ENCODE measurements around the gene MRRF.

Gene MRRF

DNA sequence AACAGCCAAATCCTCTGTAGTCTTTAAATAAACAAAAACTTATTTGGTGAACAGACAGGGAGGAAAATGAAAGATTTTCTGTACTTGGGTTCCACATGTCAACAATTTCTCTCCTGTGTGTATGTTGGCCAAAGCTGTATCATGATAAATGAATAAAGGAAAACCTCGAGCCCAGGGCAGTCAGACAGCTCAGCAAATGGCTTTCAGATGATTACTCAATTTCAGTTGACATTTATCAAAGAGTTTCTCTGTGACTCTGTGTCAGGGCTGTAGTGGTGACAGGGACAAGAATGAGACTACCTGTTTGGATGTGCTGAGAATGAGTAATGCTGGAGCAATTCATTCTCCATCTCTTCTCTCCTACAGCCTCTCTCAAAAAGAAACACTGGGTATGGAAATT lies 60.4 kb downstream of the MRRF start:
- TF ChIP-seq, protein P1, sequence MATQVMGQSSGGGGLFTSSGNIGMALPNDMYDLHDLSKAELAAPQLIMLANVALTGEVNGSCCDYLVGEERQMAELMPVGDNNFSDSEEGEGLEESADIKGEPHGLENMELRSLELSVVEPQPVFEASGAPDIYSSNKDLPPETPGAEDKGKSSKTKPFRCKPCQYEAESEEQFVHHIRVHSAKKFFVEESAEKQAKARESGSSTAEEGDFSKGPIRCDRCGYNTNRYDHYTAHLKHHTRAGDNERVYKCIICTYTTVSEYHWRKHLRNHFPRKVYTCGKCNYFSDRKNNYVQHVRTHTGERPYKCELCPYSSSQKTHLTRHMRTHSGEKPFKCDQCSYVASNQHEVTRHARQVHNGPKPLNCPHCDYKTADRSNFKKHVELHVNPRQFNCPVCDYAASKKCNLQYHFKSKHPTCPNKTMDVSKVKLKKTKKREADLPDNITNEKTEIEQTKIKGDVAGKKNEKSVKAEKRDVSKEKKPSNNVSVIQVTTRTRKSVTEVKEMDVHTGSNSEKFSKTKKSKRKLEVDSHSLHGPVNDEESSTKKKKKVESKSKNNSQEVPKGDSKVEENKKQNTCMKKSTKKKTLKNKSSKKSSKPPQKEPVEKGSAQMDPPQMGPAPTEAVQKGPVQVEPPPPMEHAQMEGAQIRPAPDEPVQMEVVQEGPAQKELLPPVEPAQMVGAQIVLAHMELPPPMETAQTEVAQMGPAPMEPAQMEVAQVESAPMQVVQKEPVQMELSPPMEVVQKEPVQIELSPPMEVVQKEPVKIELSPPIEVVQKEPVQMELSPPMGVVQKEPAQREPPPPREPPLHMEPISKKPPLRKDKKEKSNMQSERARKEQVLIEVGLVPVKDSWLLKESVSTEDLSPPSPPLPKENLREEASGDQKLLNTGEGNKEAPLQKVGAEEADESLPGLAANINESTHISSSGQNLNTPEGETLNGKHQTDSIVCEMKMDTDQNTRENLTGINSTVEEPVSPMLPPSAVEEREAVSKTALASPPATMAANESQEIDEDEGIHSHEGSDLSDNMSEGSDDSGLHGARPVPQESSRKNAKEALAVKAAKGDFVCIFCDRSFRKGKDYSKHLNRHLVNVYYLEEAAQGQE (IDR thresholded peaks at IDR 0.05; ENCODE audit: insufficient read depth in 1 of 2, low read depth in 2 of 2, low read length in 2 of 2): no peak
- TF ChIP-seq FOXP2 (optimal IDR thresholded peaks at IDR 0.05; ENCODE audit: borderline replicate concordance, extremely low read depth, extremely low read length, insufficient read depth) (no peak), POLR2AphosphoS5 (IDR thresholded peaks at IDR 0.05; ENCODE audit: low read depth, low read length) (no peak), SIN3A (IDR thresholded peaks at IDR 0.05; ENCODE audit: borderline replicate concordance, insufficient read depth, low read length) (no peak), TAF1 (IDR thresholded peaks at IDR 0.05; ENCODE audit: borderline replicate concordance, insufficient read depth, low read length) (no peak)

DNA sequence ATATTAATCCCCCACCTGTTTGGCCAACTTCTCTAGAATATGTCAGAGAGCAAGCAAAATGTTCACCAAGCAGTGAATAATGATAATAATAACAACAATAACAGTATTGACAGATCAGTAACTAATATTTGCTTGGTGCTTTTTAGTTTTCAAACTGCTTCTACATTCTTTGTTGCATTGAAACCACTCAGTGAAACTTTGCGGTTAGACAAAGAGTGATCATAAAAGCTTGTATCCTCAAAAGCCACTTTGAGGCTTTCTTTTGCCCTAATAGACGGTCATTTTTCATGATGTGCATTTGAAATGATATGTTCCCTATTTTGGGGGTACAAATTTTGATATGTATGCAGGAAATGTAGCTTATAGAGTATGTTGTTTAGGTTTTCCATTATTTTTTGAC lies 62.5 kb downstream of the MRRF start:
- TF ChIP-seq SIN3A (IDR thresholded peaks at IDR 0.05; ENCODE audit: borderline replicate concordance, insufficient read depth, low read length) (no peak), FOXP2 (optimal IDR thresholded peaks at IDR 0.05; ENCODE audit: borderline replicate concordance, extremely low read depth, extremely low read length, insufficient read depth) (no peak), POLR2AphosphoS5 (IDR thresholded peaks at IDR 0.05; ENCODE audit: low read depth, low read length) (no peak), TAF1 (IDR thresholded peaks at IDR 0.05; ENCODE audit: borderline replicate concordance, insufficient read depth, low read length) (no peak)
- TF ChIP-seq, protein P1 (IDR thresholded peaks at IDR 0.05; ENCODE audit: insufficient read depth in 1 of 2, low read depth in 2 of 2, low read length in 2 of 2): no peak

DNA sequence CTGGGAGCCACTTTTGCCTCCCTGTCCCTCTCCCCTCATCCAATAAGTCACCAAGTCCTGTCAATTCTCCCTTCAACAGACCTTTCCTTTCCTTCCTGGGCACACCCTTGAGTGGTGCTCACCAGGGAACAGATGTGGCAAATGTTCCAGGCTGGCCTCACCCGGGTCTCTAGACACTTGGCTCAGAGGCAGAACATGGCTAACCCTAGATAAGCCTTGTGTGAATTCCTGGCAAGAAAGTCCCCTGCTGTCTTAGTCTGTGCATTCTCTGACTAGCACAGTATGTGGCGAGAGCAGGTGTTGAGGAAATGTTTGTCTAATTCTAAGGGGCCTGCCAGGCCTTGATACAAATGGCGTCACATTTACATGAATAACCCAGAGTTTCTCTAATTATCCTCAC lies 64.9 kb downstream of the MRRF start:
- TF ChIP-seq, protein P1 (IDR thresholded peaks at IDR 0.05; ENCODE audit: insufficient read depth in 1 of 2, low read depth in 2 of 2, low read length in 2 of 2): no peak
- TF ChIP-seq SIN3A (IDR thresholded peaks at IDR 0.05; ENCODE audit: borderline replicate concordance, insufficient read depth, low read length) (no peak), TAF1 (IDR thresholded peaks at IDR 0.05; ENCODE audit: borderline replicate concordance, insufficient read depth, low read length) (no peak), FOXP2 (optimal IDR thresholded peaks at IDR 0.05; ENCODE audit: borderline replicate concordance, extremely low read depth, extremely low read length, insufficient read depth) (no peak), POLR2AphosphoS5 (IDR thresholded peaks at IDR 0.05; ENCODE audit: low read depth, low read length) (no peak)

DNA sequence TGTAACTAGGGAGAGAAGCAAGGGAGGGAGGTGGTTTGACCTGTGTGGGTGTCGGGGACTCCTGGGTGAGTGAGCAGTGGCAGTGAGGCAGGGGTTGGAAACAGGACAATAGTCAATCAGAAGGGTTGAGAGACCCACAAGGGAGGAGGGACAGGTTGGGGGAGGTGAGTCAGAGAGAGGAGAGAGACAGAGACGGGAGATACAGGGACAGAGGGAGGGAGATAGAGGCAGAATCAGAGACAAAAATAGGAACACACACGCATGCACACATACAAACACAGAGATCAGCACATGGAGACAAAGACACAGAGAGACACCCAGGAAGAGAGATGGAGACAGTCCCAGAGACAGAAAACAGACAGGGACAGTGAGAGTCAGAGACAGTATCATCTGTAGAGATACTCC lies 66.8 kb downstream of the MRRF start:
- TF ChIP-seq TAF1 (IDR thresholded peaks at IDR 0.05; ENCODE audit: borderline replicate concordance, insufficient read depth, low read length) (no peak), POLR2AphosphoS5 (IDR thresholded peaks at IDR 0.05; ENCODE audit: low read depth, low read length) (no peak), FOXP2 (optimal IDR thresholded peaks at IDR 0.05; ENCODE audit: borderline replicate concordance, extremely low read depth, extremely low read length, insufficient read depth) (no peak), SIN3A (IDR thresholded peaks at IDR 0.05; ENCODE audit: borderline replicate concordance, insufficient read depth, low read length) (no peak)
- TF ChIP-seq, protein P1 (IDR thresholded peaks at IDR 0.05; ENCODE audit: insufficient read depth in 1 of 2, low read depth in 2 of 2, low read length in 2 of 2): no peak

DNA sequence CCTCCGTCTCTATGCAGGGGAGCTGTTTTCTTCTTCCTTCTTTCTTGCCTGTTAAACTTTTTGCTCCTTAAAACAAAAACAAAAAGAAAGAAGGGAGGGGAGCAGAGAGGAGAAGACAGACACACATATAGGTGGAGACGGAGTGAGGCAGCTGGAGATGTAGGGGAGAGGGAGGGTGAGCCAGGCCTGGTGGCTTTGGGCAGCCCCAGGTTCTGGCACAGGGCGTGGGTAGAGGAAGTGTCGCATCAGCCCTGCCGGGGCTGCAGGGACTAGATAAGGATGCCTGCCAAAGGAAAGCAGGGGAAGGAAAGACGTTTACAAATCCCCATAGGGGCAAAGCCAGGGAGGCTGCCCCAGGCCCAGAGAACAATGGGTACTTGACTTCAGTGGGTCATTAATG lies 67.4 kb downstream of the MRRF start:
- TF ChIP-seq FOXP2 (optimal IDR thresholded peaks at IDR 0.05; ENCODE audit: borderline replicate concordance, extremely low read depth, extremely low read length, insufficient read depth): no peak
- TF ChIP-seq, protein P1 (IDR thresholded peaks at IDR 0.05; ENCODE audit: insufficient read depth in 1 of 2, low read depth in 2 of 2, low read length in 2 of 2): no peak
- TF ChIP-seq SIN3A (IDR thresholded peaks at IDR 0.05; ENCODE audit: borderline replicate concordance, insufficient read depth, low read length): no peak
- no peak for TF ChIP-seq POLR2AphosphoS5 (IDR thresholded peaks at IDR 0.05; ENCODE audit: low read depth, low read length)
- no peak for TF ChIP-seq TAF1 (IDR thresholded peaks at IDR 0.05; ENCODE audit: borderline replicate concordance, insufficient read depth, low read length)
